Lower leg skin (tissue), 3 donors: ENCODE measurements around the gene SPEG.

ENCODE experiments used
- CTCF ChIP-seq, 3 donors: fragments of 450-650 bp; IDR thresholded peaks; one replicate each; pipeline ENCODE4 v1.5.1; 2016; ENCODE audit warnings: antibody characterized with exemption in 3 of 3, mild to moderate bottlenecking in 3 of 3, moderate library complexity in 2 of 3
- POLR2A ChIP-seq, 2 donors: fragments of 450-650 bp; IDR thresholded peaks; one replicate each; pipeline ENCODE4 v1.6.1; 2016 to 2017; ENCODE audit warnings: antibody characterized with exemption in 2 of 2, mild to moderate bottlenecking in 1 of 2, moderate library complexity in 1 of 2

- TF ChIP-seq POLR2A (IDR thresholded peaks at IDR 0.05) (no peak), CTCF (IDR thresholded peaks at IDR 0.05) (no peak)
Measured at GRCh38 chr2:219436491-219436890, 1.8 kb downstream of the SPEG start.
